GM21423 (cell line): ENCODE measurements around the gene STRBP.
"Not testable (repeated sequence)": the region's sequence is repeated elsewhere in the genome, so short reads cannot be mapped to it uniquely, and the experiment has no call there.

Source experiments
- ATAC-seq: cut with Tn5 transposase; IDR thresholded peaks from one replicate; pipeline ENCODE4 v1.9.1; 2021; ENCODE audit warnings: mild to moderate bottlenecking, moderate library complexity; ENCODE audit not compliant: unreplicated experiment

The STRBP gene

DNA sequence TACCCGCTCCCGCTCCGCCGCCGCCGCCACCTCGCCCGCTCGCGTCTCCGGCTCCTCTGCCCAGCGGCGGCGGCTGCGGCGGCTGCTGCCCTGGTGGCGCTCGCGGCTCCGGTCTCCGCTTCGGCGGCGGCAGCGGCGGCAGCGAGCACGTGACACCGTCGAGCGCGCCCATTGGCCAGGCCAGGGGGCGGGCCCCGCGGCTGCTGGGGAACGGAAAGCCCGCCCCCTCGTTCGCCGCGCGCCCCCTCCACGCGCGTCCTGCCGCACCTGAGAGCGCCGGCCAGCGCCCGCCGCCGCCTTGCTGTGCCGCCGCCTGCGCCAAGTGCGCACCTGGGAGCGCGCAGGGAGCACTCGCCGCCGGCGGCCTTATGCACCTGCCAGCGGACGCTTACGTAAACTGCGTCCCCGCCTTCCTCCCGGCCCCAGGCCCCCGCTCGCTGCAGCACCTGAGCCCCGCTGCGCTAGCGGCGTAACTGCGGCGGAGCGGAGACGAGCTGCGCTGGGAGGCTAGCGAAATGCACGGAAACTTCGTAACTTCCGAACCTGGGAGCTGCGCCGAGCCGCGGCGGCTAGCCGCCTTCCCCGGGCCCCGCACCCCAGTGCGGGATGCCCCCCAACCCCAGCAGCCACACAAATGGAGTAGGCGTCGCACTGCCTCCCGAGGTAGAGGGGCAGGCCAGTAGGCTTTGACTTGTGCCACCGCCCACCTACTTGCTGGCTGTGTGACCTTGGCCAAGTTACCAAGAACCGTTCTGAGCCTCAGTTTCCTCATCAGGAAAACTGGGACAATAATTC, at the start of gene STRBP:
TSS of gene STRBP (minus strand) at position 122 of the 795 bp plus-strand sequence. CDS start 84,452 bp downstream, outside the sequence.
- peak; percentile 91 for ATAC-seq

DNA sequence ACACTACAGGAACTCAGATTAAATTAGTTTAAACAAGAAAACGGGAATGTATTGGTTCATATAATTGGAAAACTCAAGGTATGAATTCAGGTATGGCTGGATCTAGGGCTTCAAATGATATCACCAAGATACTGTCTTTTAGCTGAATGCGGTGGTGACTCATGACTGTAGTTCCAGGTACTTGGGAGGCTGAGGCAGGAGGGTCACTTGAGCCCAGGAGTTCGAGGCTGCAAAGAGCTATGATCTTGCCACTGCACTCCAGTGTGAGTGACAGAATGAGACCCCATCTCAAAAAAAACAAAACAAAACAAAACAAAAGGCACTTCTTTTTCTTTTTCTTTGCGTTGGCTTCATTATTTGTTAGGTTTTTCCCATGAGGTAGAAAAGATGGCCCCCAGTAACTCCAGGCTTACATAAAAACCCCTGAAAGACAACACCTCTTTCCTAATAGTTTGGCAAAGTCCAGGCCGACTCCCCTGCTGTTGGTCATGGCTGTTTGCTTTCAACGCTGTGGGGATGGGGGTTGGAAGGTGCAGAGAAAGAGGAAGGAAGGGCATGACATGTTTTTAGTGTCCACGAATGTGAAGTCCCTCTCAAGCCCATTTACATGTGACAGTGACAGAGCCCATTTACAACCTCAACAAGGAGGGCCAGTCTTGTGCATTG, 47.8 kb upstream of the STRBP start:
- no peak for ATAC-seq

DNA sequence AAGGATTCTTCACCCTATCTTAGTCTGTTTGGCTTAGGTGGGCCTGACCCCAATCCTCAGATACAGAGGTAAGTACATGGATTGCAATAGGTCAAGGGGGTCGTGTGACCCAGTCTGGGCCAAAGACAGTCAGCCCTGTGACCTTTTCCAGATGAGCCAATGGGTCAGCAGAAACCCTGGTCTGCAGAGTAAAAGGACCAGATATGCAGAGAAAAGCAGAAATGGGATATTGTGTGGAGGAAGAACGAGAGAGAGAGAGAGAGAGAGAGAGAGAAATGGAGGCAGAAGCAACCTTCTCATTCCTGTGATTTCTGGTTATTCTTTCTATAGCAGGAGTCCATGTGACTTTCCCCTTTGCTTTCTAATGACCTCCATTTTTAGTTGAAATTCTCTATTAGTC, 47.2 kb upstream of the STRBP start:
- ATAC-seq = no peak

DNA sequence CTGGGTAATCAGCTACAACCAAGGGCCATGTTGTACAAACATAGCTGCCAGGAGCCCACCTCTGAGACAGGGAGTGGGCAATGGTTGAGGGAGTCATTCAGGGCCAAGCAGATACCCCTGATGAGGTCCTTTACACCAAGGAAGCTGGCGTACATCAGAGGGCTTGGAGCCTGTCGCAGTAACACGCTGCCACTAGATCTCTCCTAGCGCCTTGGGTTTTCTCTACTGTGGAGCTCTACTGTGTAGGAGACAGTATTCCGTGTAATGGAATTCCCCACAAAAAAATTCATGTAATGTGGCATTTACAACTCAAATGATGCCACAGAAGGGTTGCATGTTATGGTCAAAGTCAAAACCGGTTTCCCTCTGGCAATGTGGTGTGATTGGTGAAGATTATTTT, 46.2 kb upstream of the STRBP start:
- no peak for ATAC-seq

DNA sequence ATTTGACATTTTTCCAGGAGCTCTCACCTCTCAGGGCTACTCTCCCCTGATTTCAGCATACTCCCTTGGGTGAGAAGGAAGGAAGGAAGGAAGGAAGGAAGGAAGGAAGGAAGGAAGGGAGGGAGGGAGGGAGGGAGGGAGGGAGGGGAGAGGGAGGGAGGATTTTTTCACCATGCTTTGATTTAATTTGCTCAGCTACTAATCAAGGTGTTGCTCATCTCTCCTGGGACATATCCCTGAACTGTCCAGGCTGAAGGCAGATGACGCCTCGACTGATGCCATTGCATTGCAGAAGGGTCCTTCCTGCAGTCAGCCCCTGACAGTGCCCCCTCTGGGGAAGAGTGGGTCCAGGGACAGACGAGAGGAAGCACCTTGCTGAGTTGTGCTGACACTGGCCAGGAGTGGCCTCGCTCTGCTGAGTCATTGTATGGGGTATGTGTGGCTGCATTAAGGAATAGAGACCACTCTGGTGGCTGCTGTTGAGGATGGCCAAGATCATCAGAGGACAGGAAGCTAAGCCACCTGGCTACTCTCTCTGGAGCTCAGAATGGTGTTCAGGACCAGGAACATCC, 44.0 kb upstream of the STRBP start:
- no peak for ATAC-seq

DNA sequence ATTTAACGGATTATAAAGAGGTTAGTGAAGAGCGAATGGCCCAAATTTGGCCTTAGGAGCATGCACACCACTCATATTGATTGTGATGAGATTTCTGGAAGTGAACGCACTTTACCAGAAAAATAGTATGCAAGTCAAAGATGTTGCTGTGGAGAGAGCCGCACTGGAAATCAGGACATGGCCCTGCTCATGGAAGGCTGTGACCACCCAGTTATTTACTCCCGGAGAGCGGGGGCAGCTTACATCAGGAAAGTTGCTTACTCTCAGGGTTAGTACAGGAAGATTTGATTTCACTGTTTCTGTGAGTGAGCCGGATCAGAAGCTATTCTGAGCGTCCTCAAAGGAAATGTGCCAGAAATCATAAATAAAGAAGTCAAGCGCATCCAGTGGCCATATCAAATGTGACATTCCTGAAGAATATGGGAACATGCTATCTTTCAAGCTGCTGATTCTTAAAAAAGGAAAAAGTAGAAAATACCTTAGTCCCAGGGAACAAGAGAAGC, 42.9 kb upstream of the STRBP start:
- ATAC-seq = no peak

DNA sequence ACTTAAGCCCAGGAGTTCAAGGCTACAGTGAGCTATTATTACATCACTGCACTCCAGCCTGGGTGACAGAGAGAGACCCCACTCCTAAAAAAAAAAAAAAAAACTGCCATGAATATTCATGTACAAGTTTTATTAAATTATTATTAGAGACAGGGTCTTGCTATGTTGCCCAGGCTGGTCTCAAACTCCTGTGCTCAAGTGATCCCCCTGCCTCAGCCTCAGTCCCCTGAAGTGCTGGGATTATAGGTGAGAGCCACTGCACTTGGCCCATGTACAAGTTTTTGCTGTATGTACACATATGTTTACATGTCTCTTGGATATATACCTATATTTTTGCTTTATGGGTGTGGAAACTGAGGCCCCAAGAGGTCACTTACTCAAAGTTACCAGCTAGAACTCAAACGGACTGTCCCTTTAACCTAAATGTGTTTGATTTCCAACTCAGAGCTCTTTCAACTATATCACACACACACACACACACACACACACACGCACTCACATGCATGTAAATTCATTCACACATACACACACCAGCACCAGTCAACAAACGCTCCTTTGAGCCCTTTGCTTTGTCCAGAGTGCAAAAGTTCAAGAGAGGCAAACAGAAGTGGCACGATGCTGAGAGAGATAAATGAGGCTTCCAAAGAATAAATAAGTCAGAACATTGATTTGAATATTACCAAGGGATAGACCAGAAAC, 42.3 kb upstream of the STRBP start:
- no peak for ATAC-seq

DNA sequence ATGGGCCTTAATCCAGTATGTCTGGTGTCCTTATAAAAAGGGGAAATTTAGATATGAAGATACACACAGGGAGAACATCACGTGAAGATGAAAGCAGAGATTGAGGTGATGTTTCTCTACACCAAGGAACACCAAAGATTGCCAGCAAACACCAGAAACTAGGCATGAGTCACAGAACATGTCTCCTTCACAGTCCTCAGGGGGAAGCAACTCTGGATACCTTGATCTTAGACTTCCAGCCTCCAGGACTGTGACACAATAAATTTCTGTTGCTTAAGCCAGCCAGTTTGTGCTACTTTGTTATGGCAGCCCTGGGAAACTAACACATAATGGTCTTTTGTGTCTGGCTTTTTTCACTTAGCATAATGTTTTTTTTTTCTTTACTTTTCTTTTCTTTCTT, 41.2 kb upstream of the STRBP start:
- ATAC-seq = no peak

DNA sequence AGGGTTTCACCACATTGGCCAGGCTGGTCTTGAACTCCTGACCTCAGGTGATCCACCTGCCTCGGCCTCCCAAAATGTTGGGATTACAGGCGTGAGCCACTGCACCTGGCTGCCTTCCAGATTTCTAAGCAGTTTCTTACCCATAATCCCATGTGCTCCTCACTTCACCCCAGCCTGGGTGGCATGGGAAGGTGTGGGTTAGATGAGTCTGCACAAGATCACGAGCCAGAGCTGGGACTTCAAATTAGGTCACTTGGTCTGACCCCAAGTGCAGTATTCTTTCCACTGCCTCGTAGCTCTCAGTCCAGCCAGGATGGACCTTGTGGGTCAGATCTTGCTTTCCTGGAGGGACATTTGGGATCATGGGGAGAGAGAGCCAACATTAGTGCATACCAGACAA, 37.5 kb upstream of the STRBP start:
- no peak for ATAC-seq

DNA sequence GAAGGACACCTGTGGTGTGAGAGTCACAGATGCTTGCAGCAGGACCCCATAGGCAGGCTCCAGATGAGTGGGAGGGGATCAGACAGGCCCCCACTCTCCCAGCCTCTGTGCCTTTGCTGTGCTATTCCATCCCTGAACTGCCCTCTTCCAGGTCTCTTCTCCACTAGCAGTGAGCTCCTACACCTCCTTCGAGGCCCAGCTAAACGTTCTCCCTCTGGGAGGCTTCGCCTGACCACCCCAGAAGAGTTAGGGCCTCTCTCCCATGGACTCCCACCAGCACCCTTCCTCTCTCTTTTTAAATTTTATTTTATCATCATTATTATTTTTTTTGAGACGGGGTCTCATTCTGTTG, 35.9 kb upstream of the STRBP start:
- no peak for ATAC-seq

DNA sequence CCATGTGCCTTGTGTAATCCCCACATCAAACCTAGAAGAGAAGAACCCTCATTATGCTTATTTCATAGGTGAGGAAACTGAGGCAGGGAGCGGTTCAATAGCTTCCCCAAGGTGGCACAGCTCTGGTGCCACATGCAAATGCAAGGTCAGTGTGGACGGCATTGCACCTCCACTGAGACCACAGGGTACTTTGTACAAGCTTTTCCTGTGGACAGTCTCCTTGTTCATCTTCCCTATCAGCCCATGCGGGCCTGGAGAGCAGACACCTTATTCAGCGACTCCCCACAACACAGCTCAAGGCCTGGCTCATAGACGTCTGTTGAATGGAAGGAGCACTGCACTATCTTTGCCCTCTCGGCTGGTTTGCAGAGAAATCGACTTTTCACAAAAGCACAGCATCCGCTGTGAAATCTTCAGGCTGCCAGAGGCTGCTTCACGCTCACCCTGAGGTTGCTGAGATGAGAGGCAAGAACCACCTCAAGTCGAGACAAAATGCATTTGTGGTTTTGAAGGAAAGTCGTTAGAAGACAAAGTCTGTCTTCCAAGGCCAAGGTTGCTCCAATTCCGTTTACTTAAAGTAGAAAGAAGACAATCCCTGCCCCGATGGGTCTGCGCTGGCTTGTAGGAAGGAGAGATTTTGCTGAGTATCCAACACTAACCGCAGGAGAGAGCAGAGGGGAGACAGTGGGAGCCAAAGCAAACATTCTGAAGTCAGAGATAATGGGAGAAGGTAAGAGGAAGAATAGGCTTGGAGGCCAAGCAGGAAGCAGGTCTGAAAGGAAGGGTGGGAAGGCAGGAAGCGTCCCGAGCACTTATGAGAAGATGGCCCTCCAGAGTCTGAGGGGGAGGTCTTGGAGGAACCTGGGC, 34.2 kb upstream of the STRBP start:
- ATAC-seq = no peak

DNA sequence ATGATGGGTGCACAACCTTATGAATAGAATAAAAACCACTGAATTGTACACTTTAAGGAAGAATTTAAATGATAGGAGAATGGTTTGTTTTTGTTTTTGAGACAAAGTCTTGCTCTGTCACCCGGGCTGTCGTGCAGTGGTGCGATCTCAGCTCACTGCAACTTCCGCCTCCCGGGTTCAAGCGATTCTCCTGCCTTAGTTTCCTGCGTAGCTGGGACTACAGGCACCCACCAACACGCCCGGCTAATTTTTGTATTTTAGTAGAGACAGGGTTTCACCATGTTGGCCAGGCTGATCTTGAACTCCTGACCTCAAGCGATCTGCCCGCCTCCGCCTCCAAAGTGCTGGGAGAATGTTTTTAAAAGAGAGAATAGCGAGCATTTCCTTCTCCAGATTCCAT, 33.5 kb upstream of the STRBP start:
- ATAC-seq = not testable (repeated sequence)

DNA sequence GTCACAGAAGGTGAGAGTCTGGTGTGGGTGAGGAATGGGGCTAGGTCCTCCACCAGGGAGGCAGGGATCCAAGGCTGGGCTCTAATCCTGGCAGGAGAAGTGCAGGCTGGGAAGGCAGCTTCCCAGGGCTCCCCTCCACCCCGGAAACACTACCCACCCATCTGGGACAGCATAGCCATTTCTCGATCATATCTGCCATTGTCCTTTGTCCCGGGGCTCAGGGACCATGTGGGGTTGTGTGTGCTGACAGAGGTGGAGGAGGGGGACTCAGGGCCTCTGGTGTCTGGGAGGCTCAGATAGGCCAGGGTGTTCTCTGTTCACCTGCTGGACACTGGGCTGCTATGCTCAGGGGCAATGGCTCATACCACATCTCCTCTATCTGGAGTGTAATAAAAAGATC, 32.2 kb upstream of the STRBP start:
- no peak for ATAC-seq

DNA sequence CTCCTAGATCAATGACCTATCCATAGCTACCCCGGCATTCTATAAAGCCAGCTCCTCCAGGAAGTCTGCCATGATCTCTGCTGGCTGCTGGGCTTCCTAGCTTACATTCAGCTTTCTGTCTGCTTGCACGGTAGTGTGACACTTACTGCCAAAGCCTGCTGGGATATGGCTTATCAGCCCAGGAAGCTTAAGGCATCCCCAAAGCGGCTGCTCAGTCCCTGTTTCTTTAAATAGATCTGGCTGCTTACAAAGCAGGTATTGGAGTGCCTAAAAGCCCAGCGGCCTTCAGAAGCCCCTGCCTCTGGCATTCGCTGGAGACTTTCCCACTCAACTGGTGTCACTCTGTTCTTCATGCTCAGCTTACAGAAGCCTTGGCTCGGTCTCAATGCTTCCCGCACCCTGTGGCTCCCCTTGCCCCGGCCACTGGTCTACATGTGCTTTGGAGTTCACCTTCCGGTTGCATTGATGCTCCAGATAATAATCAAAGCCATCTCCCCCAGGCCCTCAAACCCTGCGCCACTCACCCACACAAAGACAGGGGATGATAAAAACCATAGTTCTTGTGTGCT, 31.3 kb upstream of the STRBP start:
- no peak for ATAC-seq

DNA sequence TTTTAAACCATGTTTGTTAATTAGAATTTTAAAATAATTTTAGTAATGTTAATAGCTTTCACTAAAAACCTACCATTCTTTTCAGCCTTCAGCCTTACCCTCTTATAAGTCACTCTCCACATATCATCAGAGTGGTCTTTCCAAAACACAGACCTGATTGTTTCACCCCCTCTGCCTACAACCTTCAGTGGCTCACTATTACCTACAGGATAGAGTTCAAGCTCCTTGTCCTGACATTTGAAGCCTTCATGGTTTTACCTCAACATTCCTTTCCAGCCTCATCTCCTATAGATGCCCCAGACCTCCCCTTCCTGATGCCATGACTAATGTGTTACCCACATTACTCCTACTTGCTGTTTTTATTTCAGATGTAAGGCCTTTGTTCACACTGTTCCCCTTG, 27.8 kb upstream of the STRBP start:
- no peak for ATAC-seq

DNA sequence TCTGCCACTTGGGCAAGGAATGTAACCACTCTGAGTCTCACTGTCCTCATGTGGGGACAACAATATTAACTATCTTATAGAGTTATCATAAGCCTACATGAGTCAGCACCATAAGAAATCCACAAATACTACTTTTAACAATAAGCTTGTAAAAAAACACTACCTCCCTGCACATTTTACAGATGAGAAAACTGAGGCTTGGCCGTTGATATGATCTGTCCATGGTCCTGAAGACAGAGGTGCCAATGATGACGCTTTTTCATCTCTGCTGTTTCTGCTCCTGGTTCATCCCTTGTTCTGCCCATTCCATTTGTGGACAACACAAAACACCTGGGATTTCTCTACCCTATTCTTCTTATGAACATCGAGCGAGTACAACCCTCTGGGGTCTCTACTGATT, 23.4 kb upstream of the STRBP start:
- no peak for ATAC-seq

DNA sequence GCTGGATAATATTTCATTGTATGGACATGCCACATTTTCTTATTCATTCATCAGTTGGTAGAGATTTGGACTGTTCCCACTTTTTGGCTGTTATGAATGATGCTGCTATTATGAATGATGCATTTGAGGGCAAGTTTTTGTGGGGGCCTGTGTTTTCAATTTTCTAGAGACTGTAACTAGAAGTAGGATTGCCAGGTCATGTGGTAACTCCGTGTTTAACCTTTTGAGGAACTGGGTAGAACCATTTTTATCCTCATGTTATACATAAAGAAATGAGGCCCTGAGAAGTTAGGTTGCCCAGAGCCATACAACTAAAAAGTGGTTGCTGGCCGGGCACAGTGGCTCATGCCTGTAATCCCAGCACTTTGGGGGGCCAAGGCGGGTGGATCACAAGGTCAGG, 22.4 kb upstream of the STRBP start:
- no peak for ATAC-seq

DNA sequence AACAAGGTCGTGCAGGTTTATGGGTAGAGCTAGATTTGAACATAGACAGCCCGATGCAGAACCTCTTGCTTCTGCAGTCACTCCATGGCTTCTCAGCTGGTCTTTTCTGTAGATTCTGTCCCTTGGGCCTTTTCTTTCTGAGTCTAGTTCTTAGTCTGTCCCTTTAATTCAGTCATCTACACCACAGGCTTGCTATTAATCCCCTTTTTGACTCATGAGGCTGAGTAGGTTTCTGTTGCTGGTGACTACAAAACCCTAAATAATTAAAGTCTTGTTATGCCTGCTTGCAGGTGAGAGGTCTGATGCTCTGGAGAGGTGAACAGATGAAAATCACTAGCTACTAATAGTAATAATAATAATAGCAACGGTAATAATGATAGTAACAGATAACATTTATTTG, 19.3 kb upstream of the STRBP start:
- ATAC-seq = no peak

DNA sequence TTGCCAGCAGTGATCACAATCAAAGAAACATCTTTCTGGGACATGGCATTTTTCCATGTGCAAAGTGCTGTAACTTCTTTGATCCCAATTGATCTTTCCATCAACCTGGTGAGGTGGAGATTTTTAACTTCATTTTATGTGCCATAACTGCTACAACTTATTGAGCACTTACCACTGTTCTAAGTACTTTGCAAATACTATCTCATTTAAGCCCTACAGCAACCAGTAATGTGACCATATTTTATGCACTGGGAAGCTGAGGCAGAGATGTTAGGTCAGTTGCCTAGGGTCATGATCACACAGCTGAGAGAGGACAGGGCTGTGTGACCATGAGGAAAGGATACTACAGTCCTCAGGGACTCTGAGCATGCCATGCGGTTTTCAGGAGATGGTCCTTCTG, 17.9 kb upstream of the STRBP start:
- no peak for ATAC-seq

DNA sequence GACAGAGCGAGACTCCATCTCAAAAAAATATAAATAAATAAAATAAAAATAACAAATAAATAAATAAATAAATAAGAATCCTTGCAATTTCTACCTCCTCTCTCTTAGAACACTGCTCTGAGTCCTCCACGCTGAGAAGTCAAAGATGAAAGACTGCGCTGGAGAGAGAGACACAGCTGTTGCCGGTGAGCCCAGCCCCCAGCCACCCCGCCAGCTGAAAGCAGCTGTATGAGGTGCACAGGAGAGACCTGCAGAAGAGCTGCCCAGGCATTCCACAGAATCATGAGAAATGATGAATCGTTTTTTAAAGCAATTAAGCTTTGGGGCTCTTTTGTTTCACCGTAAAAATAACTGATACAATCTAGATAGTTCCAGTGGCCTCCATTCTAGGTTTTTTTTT, 16.3 kb upstream of the STRBP start:
- no peak for ATAC-seq
